Peyer's patch (tissue), 4 donors: ENCODE measurements around the gene ENDOU.

Experiments used
- POLR2A ChIP-seq, 2 donors: fragments of 450-650 bp; IDR thresholded peaks; one replicate each; pipeline ENCODE4 v1.5.1; 2017; ENCODE audit warnings: antibody characterized with exemption in 2 of 2, mild to moderate bottlenecking in 2 of 2, moderate library complexity in 2 of 2
- TF ChIP-seq, protein P1 (sequence below), 6 experiments: fragments of 450-650 bp in 4 of 6; fragments of 200-600 bp in 2 of 6; sonication (generic) in 1 of 6; IDR thresholded peaks; one replicate each; pipeline ENCODE4 v1.5.1; 2017 to 2019; ENCODE audit warnings: antibody characterized with exemption in 6 of 6, mild to moderate bottlenecking in 3 of 6, moderate library complexity in 1 of 6

DNA sequence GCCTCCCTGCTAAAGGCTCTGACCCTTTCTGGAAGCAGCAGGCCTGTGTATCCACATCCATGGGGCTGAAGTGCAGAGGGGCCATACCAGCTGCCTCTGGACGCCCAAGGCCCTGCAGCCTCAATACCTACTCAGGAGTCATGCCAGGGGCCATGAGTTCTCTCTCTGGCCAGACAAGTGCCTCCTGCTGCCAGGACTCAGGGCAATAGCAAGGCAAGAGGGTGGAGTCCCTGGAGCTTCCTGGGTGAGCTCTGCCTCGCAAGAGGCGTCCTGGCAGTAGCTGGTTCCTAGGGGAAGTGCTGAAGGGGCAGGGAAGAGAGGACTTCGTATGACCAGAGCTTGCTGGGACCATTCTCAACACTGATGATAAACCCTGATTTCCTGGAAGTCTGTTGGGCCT, 10.9 kb upstream of the ENDOU start:
- TF ChIP-seq, protein P1, sequence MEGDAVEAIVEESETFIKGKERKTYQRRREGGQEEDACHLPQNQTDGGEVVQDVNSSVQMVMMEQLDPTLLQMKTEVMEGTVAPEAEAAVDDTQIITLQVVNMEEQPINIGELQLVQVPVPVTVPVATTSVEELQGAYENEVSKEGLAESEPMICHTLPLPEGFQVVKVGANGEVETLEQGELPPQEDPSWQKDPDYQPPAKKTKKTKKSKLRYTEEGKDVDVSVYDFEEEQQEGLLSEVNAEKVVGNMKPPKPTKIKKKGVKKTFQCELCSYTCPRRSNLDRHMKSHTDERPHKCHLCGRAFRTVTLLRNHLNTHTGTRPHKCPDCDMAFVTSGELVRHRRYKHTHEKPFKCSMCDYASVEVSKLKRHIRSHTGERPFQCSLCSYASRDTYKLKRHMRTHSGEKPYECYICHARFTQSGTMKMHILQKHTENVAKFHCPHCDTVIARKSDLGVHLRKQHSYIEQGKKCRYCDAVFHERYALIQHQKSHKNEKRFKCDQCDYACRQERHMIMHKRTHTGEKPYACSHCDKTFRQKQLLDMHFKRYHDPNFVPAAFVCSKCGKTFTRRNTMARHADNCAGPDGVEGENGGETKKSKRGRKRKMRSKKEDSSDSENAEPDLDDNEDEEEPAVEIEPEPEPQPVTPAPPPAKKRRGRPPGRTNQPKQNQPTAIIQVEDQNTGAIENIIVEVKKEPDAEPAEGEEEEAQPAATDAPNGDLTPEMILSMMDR (IDR thresholded peaks at IDR 0.05): no peak
- TF ChIP-seq POLR2A (IDR thresholded peaks at IDR 0.05): no peak
